Measurements from ENCODE around the gene LRRC36. TPM values are rescaled to one million over a fixed set of nuclear protein-coding genes. Genes with fewer than 3 reads are reported as not detected.
A peak's percentile ranks its signal among the peaks of the same experiment; 100 is the strongest.

The LRRC36 gene
- total and polyA plus RNA-seq, 8 donors = 1.3 to 16.4 (median 2.4) TPM

- peak in 1 of 4 donors; percentile 17 for ATAC-seq
- TF ChIP-seq CTCF (IDR thresholded peaks at IDR 0.05) = no peak
- Histone ChIP-seq H3K27ac (peak overlapping the region in 2 of 4 donors; percentile 49 to 59), H3K36me3 (no peaks in the 10 kb centered on the region), H3K9me3 (no peaks in the 10 kb centered on the region), H3K4me3 (no peak overlapping the region), H3K27me3 (no peaks in the 10 kb centered on the region), H3K4me1 (peaks cover 16 to 19% (median 18%) of the 10 kb centered on the region in 3 donors)
- FAIRE-seq = no peak
- DNase-seq = no peak
- WGBS, 2 donors = 44% methylated on average over 9 of the region's 9 CpGs
- intact Hi-C loops (cut with DNase I) = no loop called here
Measured at GRCh38 chr16:67423611-67424260, 97.1 kb downstream of the LRRC36 start.

- WGBS, 2 donors = 11% methylated on average over 5 of the region's 5 CpGs
- H3K27me3 ChIP-seq = no peaks in the 10 kb centered on the region
Measured at GRCh38 chr16:67424261-67424615, 97.6 kb downstream of the LRRC36 start.

GRCh38 chr16:67425061-67425460, 98.4 kb downstream of the LRRC36 start:
- no peak for TF ChIP-seq CTCF (IDR thresholded peaks at IDR 0.05)
- no peaks in the 10 kb centered on the region for H3K9me3 ChIP-seq
- intact Hi-C loops (cut with DNase I) = loop anchor here in 1 of 3 donors (5.0 kb wide), 1 partner anchor 42 kb away; no protein-coding TSS in a partner anchor
- ATAC-seq = no peak
- no peak overlapping the region for H3K4me3 ChIP-seq
- H3K4me1 ChIP-seq = peaks cover 18 to 20% (median 19%) of the 10 kb centered on the region in 3 donors
- H3K36me3 ChIP-seq = no peaks in the 10 kb centered on the region
- WGBS, 2 donors = 73 to 76% methylated on average over 6 of the region's 6 CpGs
- peak overlapping the region in 1 of 4 donors; percentile 19 for H3K27ac ChIP-seq
- no peak for DNase-seq
- H3K27me3 ChIP-seq = no peaks in the 10 kb centered on the region
- FAIRE-seq = no peak

More at GRCh38 chr16:67424261-67424615, 97.6 kb downstream of the LRRC36 start:
- H3K4me1 ChIP-seq = peaks cover 16 to 19% (median 18%) of the 10 kb centered on the region in 3 donors
- H3K4me3 ChIP-seq = no peak overlapping the region
- FAIRE-seq = no peak
- no peak for DNase-seq
- ATAC-seq = peak in 3 of 4 donors; percentile 9 to 55 (median 48)
- no peak for TF ChIP-seq CTCF (IDR thresholded peaks at IDR 0.05)
- H3K36me3 ChIP-seq = no peaks in the 10 kb centered on the region
- intact Hi-C loops (cut with DNase I) = no loop called here
- H3K9me3 ChIP-seq = no peaks in the 10 kb centered on the region
- peak overlapping the region in 3 of 4 donors; percentile 19 to 59 (median 49) for H3K27ac ChIP-seq

GRCh38 chr16:67425580-67425979, 99.0 kb downstream of the LRRC36 start:
- Histone ChIP-seq H3K9me3 (no peaks in the 10 kb centered on the region), H3K27me3 (no peaks in the 10 kb centered on the region), H3K4me1 (peaks cover 19 to 23% (median 20%) of the 10 kb centered on the region in 3 donors), H3K4me3 (no peak overlapping the region), H3K27ac (no peak overlapping the region), H3K36me3 (no peaks in the 10 kb centered on the region)
- no peak for TF ChIP-seq CTCF (IDR thresholded peaks at IDR 0.05)
- no peak for ATAC-seq
- WGBS, 2 donors = 80 to 87% methylated on average over 4 of the region's 4 CpGs
- FAIRE-seq = no peak
- intact Hi-C loops (cut with DNase I) = loop anchor here in 1 of 3 donors (5.0 kb wide), 1 partner anchor 42 kb away; no protein-coding TSS in a partner anchor
- no peak for DNase-seq

- no peak for ATAC-seq
- H3K27ac ChIP-seq = no peak overlapping the region
- WGBS, 2 donors = 86 to 89% methylated on average over 7 of the region's 7 CpGs
- H3K4me1 ChIP-seq = peaks cover 19 to 23% (median 20%) of the 10 kb centered on the region in 3 donors
- intact Hi-C loops (cut with DNase I) = loop anchor here in 1 of 3 donors (5.0 kb wide), 1 partner anchor 41 kb away; no protein-coding TSS in a partner anchor
- no peaks in the 10 kb centered on the region for H3K36me3 ChIP-seq
- TF ChIP-seq CTCF (IDR thresholded peaks at IDR 0.05) = no peak
- H3K27me3 ChIP-seq = no peaks in the 10 kb centered on the region
- DNase-seq = no peak
- no peak overlapping the region for H3K4me3 ChIP-seq
- no peak for FAIRE-seq
- no peaks in the 10 kb centered on the region for H3K9me3 ChIP-seq
Measured at GRCh38 chr16:67426022-67426421, 99.4 kb downstream of the LRRC36 start.

All from pancreas (tissue), 10 donors.